Central memory CD8-positive, alpha-beta T cell (primary cell): Measurements from ENCODE around the gene SEC23A.
A peak's percentile ranks its signal among the peaks of the same experiment; 100 is the strongest.
"Not testable (repeated sequence)": the region's sequence is repeated elsewhere in the genome, so short reads cannot be mapped to it uniquely, and the experiment has no call there.

Experiments
- ATAC-seq: fragments of 150-1000 bp; cut with Tn5 transposase; replicated peaks from 2 replicates; pipeline ENCODE4 v1.10.0; 2022; ENCODE audit warnings: mild to moderate bottlenecking, moderate FRiP score, moderate number of reproducible peaks; ENCODE audit not compliant: poor library complexity, severe bottlenecking; ENCODE audit errors: extremely low read depth
- DNase-seq, 2 donors: peaks; one replicate each; pipeline ENCODE4 v3.0.0; 2021; ENCODE audit warnings: low spot score in 2 of 2
- H3K27ac Mint-ChIP-seq: one replicate; pipeline ENCODE4 v1.8.0; 2022; ENCODE audit warnings: low read depth, mild to moderate bottlenecking, moderate library complexity, mixed read lengths
- H3K27me3 Mint-ChIP-seq: one replicate; pipeline ENCODE4 v1.8.0; 2022; ENCODE audit warnings: mixed read lengths
- H3K36me3 Mint-ChIP-seq: one replicate; pipeline ENCODE4 v1.8.0; 2022; ENCODE audit warnings: mild to moderate bottlenecking, moderate library complexity, mixed read lengths; ENCODE audit not compliant: insufficient read depth
- H3K4me1 Mint-ChIP-seq: one replicate; pipeline ENCODE4 v1.8.0; 2022; ENCODE audit warnings: mixed read lengths
- H3K4me3 Mint-ChIP-seq: one replicate; pipeline ENCODE4 v1.8.0; 2022; ENCODE audit warnings: mild to moderate bottlenecking, moderate library complexity, mixed read lengths
- H3K9me3 Mint-ChIP-seq: one replicate; pipeline ENCODE4 v1.8.0; 2022; ENCODE audit warnings: mixed read lengths

The SEC23A gene

DNA sequence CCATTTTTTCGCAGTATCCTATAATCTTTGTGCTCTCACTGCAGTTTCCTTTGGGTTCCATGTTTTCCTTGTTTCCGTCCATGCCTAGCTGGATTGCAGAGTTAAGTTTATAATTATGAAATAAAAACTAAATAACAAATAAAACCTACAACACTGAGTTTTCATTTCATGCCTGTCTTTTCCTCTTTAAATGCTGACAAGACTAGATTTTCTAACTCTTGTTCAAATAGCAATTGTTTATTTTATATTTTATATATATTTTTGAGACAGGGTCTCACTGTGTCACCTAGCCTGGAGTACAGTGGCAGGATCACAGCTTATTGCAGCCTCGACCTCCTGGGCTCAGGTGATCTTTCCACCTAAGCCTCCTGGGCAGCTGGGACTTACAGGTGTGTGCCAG, 5.8 kb upstream of the SEC23A start:
- Mint-ChIP-seq H3K27me3 (no peaks in the 10 kb centered on the region), H3K9me3 (no peaks in the 10 kb centered on the region), H3K27ac (no peak overlapping the region), H3K4me3 (no peak overlapping the region), H3K4me1 (peaks cover 8% of the 10 kb centered on the region), H3K36me3 (peaks cover 3% of the 10 kb centered on the region)
- DNase-seq = no peak
- no peak for ATAC-seq

DNA sequence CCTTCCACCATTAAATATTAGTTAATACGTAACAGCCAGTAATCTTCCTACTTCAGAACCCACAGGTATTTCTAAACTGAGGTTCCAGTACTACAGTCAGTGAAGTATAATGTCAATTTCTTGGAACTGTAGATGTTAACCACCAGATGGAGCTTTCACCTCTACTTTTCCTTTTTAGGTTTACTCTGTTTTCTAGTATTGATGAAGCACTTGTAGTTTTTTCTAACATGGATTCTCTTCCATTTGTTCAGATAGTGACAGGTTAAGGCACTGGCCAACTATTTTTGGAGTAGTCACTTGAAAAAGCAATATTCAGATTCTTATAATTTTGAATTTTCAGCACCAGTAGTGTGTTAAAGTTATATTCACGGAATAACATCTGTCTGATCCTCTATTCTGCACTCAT, 4.6 kb upstream of the SEC23A start:
- Mint-ChIP-seq H3K4me1 (peaks cover 12% of the 10 kb centered on the region), H3K4me3 (no peak overlapping the region), H3K9me3 (no peaks in the 10 kb centered on the region), H3K27me3 (no peaks in the 10 kb centered on the region), H3K36me3 (peaks cover 11% of the 10 kb centered on the region), H3K27ac (no peak overlapping the region)
- no peak for ATAC-seq
- DNase-seq = no peak

- peak overlapping the region; percentile 95 for H3K27ac Mint-ChIP-seq
- DNase-seq, H3K27me3 Mint-ChIP-seq, H3K9me3 Mint-ChIP-seq, ATAC-seq: not testable (repeated sequence)
- peaks cover 13% of the 10 kb centered on the region for H3K36me3 Mint-ChIP-seq
- H3K4me3 Mint-ChIP-seq = peak overlapping the region; percentile 93
- H3K4me1 Mint-ChIP-seq = peaks cover 41% of the 10 kb centered on the region
Measured at GRCh38 chr14:39104078-39104801, 1.2 kb upstream of the SEC23A start.

DNA sequence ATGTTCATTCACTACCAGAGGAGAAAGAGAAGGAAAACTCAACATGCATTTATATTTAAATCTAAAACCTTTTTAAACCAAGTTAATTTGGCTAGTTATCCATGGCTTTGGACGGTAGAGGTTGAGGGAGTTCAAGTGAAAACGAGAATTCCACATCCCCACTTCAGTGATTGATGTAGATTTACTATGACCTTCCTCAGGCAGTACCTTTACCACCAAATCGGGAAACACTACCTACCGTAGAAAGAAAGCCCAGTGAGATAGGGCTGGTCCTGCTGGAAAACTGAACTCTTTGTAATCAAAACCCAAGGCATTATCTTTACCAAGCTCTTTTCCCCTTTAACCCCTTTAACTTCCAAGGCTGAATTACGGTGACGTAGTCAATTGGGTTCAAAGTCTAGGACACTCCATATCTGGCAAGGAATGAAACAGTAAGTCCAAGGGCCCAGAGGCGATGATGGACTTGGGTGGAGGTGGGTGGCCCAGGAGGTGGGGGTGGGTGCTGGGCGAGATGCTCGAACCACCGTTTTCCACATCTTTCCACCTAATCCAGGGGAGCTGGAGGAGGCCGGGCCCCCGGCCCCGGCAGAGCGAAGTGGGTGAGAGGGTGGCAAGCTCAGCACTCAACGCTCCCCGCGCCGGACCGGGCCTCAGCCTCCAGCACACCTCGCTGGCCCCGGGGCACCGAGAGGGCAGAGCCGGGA, 618 bp downstream of the SEC23A start:
- Mint-ChIP-seq H3K27ac (peak overlapping the region; percentile 95), H3K27me3 (no peaks in the 10 kb centered on the region), H3K36me3 (peaks cover 14% of the 10 kb centered on the region), H3K4me1 (peaks cover 42% of the 10 kb centered on the region), H3K4me3 (peak overlapping the region; percentile 93), H3K9me3 (no peaks in the 10 kb centered on the region)
- ATAC-seq (peak; percentile 21), DNase-seq (no peak)

DNA sequence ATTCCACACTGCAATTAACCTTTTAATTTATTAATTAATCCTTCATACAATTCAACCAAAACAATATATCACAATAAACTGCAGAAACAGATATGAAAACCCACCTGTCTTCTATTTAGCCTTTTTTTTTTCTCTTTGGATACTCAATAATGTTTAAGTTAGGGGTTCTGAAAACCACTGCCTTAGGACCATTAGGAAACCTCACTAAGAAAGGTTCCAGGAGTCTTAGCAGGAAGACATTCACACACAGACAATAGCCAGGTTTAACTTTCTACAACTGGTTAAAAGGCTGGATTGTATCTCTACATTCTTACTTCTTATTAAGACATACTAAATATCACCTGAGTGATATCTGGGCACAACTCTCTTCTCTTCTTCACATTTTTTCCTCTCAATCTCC, 3.3 kb downstream of the SEC23A start:
- H3K9me3 Mint-ChIP-seq = no peaks in the 10 kb centered on the region
- H3K4me1 Mint-ChIP-seq = peaks cover 53% of the 10 kb centered on the region
- H3K36me3 Mint-ChIP-seq = peaks cover 25% of the 10 kb centered on the region
- H3K27ac Mint-ChIP-seq = no peak overlapping the region
- H3K4me3 Mint-ChIP-seq = no peak overlapping the region
- ATAC-seq (no peak), DNase-seq (no peak)
- H3K27me3 Mint-ChIP-seq = no peaks in the 10 kb centered on the region

DNA sequence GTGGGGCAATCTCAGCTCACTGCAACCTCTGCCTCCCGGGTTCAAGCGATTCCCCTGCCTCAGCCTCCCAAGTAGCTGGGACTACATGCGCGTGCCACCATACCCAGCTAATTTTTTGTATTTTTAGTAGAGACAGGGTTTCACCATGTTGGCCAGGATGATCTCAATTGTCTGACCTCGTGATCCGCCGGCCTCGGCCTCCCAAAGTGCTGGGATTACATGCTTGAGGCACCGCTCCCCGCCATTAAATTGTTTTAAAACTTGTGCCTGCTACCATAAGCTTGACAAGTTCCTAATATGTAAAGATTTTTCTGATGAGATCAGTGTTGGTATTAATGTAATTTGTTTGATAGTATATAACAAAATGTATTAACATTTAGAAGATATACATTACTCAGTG, 3.8 kb downstream of the SEC23A start:
- not testable (repeated sequence) for H3K9me3 Mint-ChIP-seq, H3K4me3 Mint-ChIP-seq, H3K27ac Mint-ChIP-seq, DNase-seq, H3K27me3 Mint-ChIP-seq, ATAC-seq
- Mint-ChIP-seq H3K36me3 (peaks cover 28% of the 10 kb centered on the region), H3K4me1 (peaks cover 54% of the 10 kb centered on the region)

GRCh38 chr14:39097159-39097558, 5.9 kb downstream of the SEC23A start:
- Mint-ChIP-seq H3K4me1 (peaks cover 44% of the 10 kb centered on the region), H3K4me3 (no peak overlapping the region)
- ATAC-seq = peak; percentile 44

DNA sequence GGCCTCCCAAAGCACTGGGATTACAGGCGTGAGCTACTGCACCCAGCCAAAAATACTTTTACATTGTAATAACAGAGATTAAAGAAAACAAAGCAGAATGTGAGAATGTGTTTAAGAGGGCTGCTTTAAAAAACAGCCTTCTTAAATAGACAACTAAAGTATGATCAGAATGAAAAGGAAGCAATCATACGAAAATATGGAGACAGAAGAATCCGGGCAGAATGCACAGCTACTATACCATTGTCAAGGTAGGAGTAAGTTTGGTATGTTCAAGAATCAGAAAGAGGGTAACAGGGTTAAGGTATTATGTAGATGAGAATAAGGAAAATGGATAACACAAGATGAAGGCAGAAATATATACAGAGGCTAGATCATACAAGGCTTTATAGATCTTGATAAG, 8.5 kb downstream of the SEC23A start:
- Mint-ChIP-seq H3K9me3 (no peaks in the 10 kb centered on the region), H3K27me3 (no peaks in the 10 kb centered on the region), H3K4me3 (no peak overlapping the region), H3K27ac (no peak overlapping the region), H3K36me3 (peaks cover 40% of the 10 kb centered on the region), H3K4me1 (peaks cover 27% of the 10 kb centered on the region)
- ATAC-seq = no peak
- DNase-seq = no peak

More at GRCh38 chr14:39097159-39097558, 5.9 kb downstream of the SEC23A start:
- Mint-ChIP-seq H3K27ac (peak overlapping the region; percentile 2), H3K27me3 (no peaks in the 10 kb centered on the region), H3K9me3 (no peaks in the 10 kb centered on the region), H3K36me3 (peaks cover 27% of the 10 kb centered on the region)
- no peak for DNase-seq

GRCh38 chr14:39091716-39092115, 11.3 kb downstream of the SEC23A start:
- Mint-ChIP-seq H3K4me3 (no peak overlapping the region), H3K4me1 (peaks cover 20% of the 10 kb centered on the region), H3K36me3 (peaks cover 50% of the 10 kb centered on the region), H3K27me3 (no peaks in the 10 kb centered on the region), H3K27ac (no peak overlapping the region), H3K9me3 (no peaks in the 10 kb centered on the region)
- DNase-seq = no peak
- ATAC-seq = no peak

- Mint-ChIP-seq H3K27me3 (no peaks in the 10 kb centered on the region), H3K4me3 (no peak overlapping the region), H3K9me3 (no peaks in the 10 kb centered on the region), H3K27ac (peak overlapping the region; percentile 23), H3K4me1 (peaks cover 20% of the 10 kb centered on the region), H3K36me3 (peaks cover 54% of the 10 kb centered on the region)
- no peak for ATAC-seq
- no peak for DNase-seq
Measured at GRCh38 chr14:39090548-39091111, 12.4 kb downstream of the SEC23A start.

DNA sequence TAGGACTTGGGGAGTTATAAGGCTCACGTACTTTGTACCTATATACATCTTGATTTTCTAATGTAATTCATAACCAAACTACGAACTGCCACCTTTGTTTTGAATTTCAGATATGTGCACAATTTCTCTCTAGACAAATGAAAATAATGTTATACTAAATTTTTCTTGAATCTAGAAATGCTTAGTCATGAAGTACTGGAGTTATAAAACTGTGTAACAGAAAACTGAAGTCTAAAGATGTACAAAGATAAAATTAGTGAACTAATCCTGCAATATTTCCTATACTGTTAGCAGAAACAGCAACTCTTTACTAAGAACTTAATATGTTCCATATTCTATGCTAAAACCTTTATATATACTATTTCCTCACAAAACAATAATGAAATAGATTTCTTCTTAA, 15.5 kb downstream of the SEC23A start:
- Mint-ChIP-seq H3K27me3 (no peaks in the 10 kb centered on the region), H3K4me3 (no peak overlapping the region), H3K4me1 (peaks cover 15% of the 10 kb centered on the region), H3K9me3 (no peaks in the 10 kb centered on the region), H3K27ac (peak overlapping the region; percentile 55), H3K36me3 (peaks cover 56% of the 10 kb centered on the region)
- DNase-seq (no peak), ATAC-seq (no peak)

- H3K27ac Mint-ChIP-seq = no peak overlapping the region
- H3K9me3 Mint-ChIP-seq = no peaks in the 10 kb centered on the region
- DNase-seq (no peak), ATAC-seq (no peak)
- no peaks in the 10 kb centered on the region for H3K27me3 Mint-ChIP-seq
- peaks cover 11% of the 10 kb centered on the region for H3K4me1 Mint-ChIP-seq
- H3K4me3 Mint-ChIP-seq = no peak overlapping the region
- peaks cover 53% of the 10 kb centered on the region for H3K36me3 Mint-ChIP-seq
Measured at GRCh38 chr14:39085933-39086332, 17.1 kb downstream of the SEC23A start.

GRCh38 chr14:39083127-39083526, 19.9 kb downstream of the SEC23A start:
- H3K27ac Mint-ChIP-seq = no peak overlapping the region
- H3K9me3 Mint-ChIP-seq = no peaks in the 10 kb centered on the region
- H3K4me3 Mint-ChIP-seq = no peak overlapping the region
- peaks cover 50% of the 10 kb centered on the region for H3K36me3 Mint-ChIP-seq
- peaks cover 10% of the 10 kb centered on the region for H3K4me1 Mint-ChIP-seq
- no peaks in the 10 kb centered on the region for H3K27me3 Mint-ChIP-seq
- no peak for DNase-seq
- no peak for ATAC-seq
